H1 (cell line): ENCODE results near the gene TRDMT1.

Experiments used
- ATF3 ChIP-seq: IDR thresholded peaks from 2 replicates; pipeline ENCODE4 v1.6.1; 2011; ENCODE audit warnings: low read depth, mild to moderate bottlenecking, low read length; ENCODE audit not compliant: insufficient read depth
- CTCF ChIP-seq, 3 experiments: IDR thresholded peaks; 1 replicate in 2 of 3; 2 replicates in 1 of 3; pipeline versions ENCODE4 v1.5.1 to v1.6.1; 2011; ENCODE audit warnings: low read length in 3 of 3, mild to moderate bottlenecking in 3 of 3, inconsistent platforms in 2 of 3, low read depth in 1 of 3, moderate library complexity in 1 of 3; ENCODE audit not compliant: insufficient read depth in 1 of 3; ENCODE audit errors: control extremely low read depth in 1 of 3
- E2F6 ChIP-seq: IDR thresholded peaks from 2 replicates; pipeline ENCODE4 v1.6.1; 2012; ENCODE audit warnings: inconsistent platforms
- EP300 ChIP-seq, 2 experiments: IDR thresholded peaks; 1 replicate in 1 of 2; 2 replicates in 1 of 2; pipeline ENCODE4 v1.6.1; 2011 to 2012; ENCODE audit warnings: low read depth in 2 of 2, low read length in 2 of 2, mild to moderate bottlenecking in 2 of 2, borderline replicate concordance in 1 of 2, inconsistent platforms in 1 of 2, moderate library complexity in 1 of 2
- HDAC6 ChIP-seq: IDR thresholded peaks from one replicate; pipeline ENCODE4 v1.7.1; 2012; ENCODE audit warnings: low read depth, mild to moderate bottlenecking, inconsistent platforms, low read length, moderate library complexity
- KDM1A ChIP-seq: fragments of 200-600, 300-600 bp; sonication (generic); IDR thresholded peaks from 2 replicates; pipeline ENCODE4 v1.7.1; 2016; ENCODE audit warnings: mild to moderate bottlenecking, low read length, borderline replicate concordance
- POLR2A ChIP-seq, 2 experiments: IDR thresholded peaks; 1 replicate in 1 of 2; 2 replicates in 1 of 2; pipeline ENCODE4 v1.6.1; 2011; ENCODE audit warnings: low read depth in 2 of 2, low read length in 2 of 2, mild to moderate bottlenecking in 2 of 2; ENCODE audit errors: control extremely low read depth in 1 of 2
- POLR2AphosphoS5 ChIP-seq: IDR thresholded peaks from 2 replicates; pipeline ENCODE4 v1.6.1; 2011; ENCODE audit warnings: low read depth, low read length
- TAF7 ChIP-seq: optimal IDR thresholded peaks from 2 replicates; pipeline ENCODE3; 2011; ENCODE audit warnings: low read depth, mild to moderate bottlenecking, inconsistent platforms, low read length, moderate library complexity, borderline replicate concordance

- TF ChIP-seq KDM1A (no peak), E2F6 (no peak), TAF7 (no peak), POLR2A (IDR thresholded peaks at IDR 0.05; ENCODE audit: control extremely low read depth in 1 of 2, low read depth in 2 of 2, low read length in 2 of 2) (no peak), HDAC6 (no peak), POLR2AphosphoS5 (no peak), ATF3 (no peak), EP300 (IDR thresholded peaks at IDR 0.05; ENCODE audit: borderline replicate concordance in 1 of 2, low read depth in 2 of 2, low read length in 2 of 2) (no peak), CTCF (IDR thresholded peaks at IDR 0.05; ENCODE audit: control extremely low read depth in 1 of 3, insufficient read depth in 1 of 3, low read depth in 1 of 3, low read length in 3 of 3) (no peak)
Observed at GRCh38 chr10:17120694-17121093, 80.8 kb downstream of the TRDMT1 start.
